COLO829 (cell line): Measurements from ENCODE around the gene DKKL1.

Source experiments
- DNase-seq: peaks from one replicate; pipeline ENCODE4 v3.0.0; 2012; ENCODE audit warnings: low spot score

Gene DKKL1

GRCh38 chr19:49338023-49338677, 25.5 kb upstream of the DKKL1 start:
- no peak for DNase-seq

DNA sequence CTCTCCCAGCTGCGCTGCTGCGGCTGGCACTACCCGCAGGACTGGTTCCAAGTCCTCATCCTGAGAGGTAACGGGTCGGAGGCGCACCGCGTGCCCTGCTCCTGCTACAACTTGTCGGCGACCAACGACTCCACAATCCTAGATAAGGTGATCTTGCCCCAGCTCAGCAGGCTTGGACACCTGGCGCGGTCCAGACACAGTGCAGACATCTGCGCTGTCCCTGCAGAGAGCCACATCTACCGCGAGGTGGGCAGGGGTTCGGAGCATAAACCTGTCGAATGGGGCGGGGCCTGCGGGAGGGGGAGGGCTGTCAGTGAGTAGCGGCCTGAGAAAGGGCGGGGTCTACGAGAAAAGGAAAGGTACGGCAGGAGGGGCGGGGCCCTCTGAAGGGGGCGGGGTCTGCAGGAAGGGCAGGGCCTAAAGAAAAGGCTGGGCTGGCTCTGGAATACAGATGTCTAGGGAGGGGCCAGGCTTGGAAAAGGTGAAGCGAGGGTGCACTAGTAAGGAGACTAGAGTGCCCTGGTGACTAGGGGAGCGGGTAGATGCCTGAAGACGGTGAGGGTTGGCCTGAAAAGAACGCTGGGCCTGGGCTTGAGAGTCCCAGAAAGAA, 24.9 kb upstream of the DKKL1 start:
- peak; percentile 60 for DNase-seq

DNA sequence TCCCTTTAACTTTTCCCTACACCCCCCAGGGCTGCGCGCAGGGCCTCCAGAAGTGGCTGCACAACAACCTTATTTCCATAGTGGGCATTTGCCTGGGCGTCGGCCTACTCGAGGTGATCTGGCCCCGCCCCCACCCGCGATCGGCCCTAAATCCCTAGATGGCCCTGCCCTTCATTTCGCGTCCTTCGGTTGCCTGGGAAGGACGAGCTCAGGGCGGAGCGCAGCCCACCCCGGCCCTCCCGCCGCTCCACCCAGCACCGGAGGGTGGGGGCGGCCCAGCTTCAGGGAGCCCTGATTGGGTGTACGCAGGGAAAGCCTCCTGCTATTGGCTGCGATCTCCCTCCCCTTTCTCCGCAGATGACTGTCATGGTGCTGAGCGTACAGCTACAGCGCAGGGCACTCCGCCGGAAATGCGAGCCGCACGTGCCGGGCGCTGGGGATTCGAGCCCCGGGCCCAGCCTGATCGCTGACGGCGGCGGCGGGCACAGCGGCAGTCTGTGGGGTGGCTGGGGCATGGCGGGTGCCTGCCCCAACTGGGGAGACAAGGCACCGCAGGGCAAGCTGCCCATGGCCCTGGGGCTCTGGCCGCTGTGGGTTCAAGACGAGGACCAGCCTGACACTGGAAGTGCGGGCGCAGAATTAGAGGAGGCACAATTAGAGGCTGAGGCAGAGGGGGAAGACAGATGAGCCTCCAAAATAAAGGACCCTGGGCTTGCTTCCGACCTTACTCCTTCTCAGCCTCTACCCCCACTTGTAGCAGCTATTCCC, 24.2 kb upstream of the DKKL1 start:
- DNase-seq = peak; percentile 81

DNA sequence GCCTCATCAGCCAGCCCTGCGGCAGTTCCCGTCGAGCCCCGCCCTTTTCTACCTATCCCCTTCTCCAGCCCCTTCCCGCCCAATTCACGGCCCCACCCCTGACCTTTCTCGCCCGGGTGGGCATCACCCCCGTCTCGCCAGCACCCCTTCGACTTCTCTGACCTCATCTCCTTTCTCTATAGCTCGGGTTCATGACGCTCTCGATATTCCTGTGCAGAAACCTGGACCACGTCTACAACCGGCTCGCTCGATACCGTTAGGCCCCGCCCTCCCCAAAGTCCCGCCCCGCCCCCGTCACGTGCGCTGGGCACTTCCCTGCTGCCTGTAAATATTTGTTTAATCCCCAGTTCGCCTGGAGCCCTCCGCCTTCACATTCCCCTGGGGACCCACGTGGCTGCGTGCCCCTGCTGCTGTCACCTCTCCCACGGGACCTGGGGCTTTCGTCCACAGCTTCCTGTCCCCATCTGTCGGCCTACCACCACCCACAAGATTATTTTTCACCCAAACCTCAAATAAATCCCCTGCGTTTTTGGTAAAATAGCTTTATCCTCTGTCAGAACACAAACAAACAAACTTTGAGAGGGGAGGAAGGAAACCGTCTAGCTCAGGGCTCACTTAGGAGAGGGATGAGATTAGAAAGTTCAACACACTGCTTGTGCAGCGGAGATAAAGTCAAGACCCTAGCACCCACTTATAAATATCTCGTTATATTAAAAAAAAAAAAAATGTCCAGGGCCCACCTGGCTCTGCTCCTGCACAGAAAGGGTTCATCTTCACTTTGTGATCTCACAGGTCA, 23.4 kb upstream of the DKKL1 start:
- DNase-seq = peak; percentile 85

DNA sequence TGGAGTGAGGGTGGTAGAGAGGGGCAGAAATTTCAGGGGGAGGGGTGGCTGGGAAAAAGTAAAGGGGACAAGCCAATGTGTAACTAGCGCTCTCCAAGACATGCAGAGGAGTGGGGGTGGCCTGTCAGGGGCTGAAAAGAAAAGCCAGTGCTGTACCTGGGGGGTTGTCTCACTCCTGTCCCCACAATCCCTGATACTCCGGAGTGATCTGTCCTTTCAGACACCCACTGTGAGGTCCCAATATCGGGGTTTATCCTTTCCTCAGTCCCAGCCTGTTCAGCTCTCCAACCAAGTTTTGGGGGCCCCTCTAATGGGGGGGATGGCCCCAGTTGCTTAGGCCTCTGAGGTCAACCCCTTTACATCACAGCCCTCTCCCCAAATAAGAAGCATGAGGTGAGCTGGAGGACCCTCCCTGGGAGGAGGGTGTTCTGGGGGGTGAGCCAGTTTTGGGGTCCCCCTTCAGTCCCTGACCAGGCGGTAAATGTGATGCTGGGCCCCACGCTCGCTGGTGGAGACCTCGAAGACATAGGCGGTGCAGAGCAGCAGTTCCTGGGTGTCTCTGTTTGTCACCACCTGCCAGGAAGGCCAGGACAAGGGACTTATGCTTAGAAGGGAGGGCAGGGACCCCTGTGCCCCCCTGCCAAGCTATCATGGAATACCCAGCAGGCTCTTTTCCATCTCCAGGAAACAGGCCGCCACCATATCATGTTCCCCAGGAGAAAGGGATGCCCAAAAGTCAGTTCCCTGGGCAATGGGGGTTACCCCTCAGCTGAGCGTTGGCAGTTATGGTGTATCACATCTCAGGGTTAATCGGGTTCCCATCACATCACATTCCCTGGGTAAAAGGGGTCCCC, 22.6 kb upstream of the DKKL1 start:
- no peak for DNase-seq

GRCh38 chr19:49342291-49342721, 21.4 kb upstream of the DKKL1 start:
- no peak for DNase-seq

- DNase-seq = no peak
These were observed 20.6 kb upstream of the DKKL1 start for GRCh38 chr19:49343123-49343522.

GRCh38 chr19:49344505-49345423, 18.9 kb upstream of the DKKL1 start:
- DNase-seq = no peak

DNA sequence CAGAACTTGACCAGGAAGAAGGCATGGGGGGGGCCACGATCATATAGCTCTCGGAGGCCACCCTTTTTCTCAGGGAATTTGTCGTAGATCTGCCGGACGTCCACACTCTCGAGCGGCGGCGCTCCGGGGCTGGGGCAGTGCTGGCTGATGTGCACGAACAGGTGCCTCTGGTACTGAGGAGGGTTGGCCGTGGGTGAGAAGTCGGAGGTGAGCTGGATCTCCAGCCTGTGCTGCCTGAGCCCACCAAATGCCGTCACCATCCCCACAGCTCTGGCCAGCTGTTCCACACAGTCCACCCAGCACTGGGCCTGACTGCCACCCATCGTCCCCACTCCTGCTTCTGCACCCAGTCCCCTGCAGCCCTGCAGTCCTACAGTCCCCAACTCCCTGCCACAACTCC, 16.5 kb upstream of the DKKL1 start:
- DNase-seq = no peak

GRCh38 chr19:49347835-49348234, 15.8 kb upstream of the DKKL1 start:
- peak; percentile 66 for DNase-seq

DNA sequence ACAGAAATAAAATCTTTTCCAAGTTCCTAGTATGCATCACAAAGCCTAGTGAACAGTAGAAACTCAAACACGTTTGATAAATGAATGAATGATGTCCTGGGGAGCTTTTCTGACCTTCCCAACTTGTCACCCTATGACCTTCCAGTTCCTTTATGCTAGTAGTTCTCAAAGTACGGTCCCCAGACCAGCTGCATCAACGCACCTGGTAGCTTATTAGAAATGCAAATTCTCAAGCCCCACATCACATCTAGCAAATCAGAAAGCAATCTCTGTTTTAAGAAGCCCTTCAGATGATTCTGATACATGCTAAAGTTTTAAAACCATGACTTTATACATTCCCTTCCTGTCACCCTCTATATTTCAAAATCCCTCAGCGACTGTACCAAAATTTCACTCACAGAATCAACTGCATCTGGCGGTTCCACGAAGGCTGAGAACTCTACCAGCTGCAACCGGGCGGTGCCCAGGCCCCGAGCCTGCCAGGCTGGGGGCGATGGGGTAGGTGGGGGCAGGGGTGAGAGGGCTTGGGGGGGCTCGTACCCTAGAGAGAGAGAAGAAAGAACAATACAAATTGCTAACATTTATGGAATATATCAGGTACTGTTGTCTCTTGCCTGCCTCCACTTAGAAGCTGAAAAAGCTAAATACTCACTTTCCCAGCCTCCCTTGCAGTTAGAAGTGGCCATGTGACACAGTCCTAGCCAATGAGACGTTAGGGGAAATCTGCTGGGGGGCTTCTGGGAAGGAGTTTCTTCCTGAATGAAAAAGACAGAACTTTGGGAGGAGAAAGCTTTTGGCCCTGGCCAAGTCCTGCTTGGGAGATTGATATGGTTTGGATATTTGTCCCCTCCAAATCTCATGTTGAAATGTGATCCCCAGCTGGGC, 15.1 kb upstream of the DKKL1 start:
- no peak for DNase-seq

DNA sequence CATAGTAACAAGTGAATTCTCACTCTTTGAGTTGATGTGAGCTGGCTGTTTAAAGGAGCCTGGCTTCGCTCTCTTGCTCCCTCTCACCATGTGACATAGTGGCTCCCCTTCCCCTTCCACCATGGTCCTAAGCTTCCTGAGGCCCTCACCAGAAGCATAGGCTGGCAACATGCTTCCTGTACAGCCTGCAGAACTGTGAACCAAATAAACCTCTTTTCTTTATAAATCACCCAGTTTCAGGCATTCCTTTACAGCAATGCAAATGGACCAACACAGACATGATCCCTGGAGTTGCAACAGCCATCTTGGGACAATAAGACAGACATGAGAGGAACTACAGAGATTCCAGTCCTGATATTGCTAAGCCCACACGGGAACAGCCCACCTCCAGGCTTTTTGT, 14.1 kb upstream of the DKKL1 start:
- no peak for DNase-seq

- DNase-seq = no peak
These were observed 7.7 kb upstream of the DKKL1 start for GRCh38 chr19:49355909-49356353.

DNA sequence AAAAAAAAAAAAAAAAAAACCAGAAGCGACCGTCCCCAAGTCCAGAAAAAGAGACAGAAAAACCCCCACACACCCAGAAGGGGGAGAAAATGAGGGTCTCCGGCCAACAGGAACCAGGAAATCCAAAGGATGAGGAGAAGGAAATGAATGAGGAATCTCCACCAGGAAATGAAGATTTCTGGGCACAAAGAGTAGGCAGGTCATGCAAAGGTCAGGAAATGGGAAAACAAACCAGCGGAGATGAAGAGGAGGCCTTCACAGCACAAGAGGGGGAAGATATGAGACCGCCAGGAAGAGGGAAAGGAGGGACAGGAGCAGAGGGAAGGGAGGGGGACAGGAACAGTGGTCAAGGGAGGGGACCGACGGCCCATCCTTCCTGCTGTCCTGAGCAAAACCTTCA, 7.3 kb upstream of the DKKL1 start:
- no peak for DNase-seq

DNA sequence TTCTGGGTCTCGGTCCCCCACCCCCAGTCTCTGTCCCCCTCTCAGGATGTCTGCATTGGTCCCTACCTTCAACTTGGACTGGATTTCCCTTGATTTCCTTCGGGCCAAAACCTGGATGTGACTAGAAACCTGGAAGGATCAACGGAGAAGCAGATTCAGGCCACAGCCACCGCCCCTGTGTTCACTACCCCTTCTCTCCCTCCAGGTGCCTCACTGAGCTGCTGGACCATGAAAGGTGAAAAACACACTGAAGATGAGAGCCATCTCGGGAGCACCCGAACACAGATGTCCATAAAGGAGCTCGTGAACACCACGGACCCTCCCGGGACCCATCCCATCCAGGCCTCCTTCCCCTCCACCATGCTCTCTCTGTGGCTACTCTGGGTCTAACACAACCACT, 6.5 kb upstream of the DKKL1 start:
- no peak for DNase-seq

DNA sequence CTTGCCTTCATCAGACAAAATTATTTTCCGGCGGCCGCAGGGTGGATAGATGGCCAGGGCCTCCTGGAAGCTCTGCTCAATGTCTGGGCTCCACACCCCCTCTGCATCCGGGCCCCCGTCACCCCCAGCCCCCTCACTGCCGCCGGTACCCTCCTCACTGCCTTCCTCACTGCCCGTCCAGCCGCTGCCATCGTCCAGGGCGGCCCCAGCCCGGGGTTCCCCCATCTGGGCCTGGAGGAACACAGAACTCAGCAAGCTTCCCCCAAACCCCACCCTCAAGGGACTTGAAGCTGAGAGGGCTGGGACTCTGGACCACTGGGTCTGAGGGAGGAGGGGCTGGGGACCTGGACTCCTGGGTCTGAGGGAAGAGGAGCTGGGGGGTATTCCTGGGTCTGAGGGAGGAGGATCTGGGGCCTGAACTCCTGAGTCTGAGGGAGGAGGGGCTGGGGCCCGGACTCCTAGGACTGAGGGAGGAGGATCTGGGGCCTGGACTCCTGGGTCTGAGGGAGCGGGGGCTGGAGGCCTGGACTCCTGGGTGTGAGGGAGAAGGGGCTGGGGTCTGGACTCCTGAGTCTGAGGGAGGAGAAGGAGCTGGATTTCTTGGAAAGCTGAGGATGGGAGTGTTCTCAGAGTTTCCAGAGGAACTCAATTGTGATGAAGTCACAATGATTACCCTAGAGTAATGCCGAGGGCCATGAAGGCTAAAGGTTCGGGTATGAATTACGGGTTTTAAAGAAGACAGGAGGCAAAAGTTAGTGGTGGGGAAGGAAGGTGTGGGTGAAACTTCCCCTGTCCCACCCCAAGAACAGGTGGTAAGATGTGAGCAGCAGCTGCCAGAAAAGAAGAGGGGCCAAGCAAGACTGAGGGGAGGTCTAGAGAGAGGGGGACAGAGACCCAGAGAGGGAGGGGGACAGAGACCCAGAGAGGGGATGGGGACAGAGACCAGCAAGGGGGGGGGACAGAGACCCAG, 3.5 kb upstream of the DKKL1 start:
- DNase-seq = no peak

DNA sequence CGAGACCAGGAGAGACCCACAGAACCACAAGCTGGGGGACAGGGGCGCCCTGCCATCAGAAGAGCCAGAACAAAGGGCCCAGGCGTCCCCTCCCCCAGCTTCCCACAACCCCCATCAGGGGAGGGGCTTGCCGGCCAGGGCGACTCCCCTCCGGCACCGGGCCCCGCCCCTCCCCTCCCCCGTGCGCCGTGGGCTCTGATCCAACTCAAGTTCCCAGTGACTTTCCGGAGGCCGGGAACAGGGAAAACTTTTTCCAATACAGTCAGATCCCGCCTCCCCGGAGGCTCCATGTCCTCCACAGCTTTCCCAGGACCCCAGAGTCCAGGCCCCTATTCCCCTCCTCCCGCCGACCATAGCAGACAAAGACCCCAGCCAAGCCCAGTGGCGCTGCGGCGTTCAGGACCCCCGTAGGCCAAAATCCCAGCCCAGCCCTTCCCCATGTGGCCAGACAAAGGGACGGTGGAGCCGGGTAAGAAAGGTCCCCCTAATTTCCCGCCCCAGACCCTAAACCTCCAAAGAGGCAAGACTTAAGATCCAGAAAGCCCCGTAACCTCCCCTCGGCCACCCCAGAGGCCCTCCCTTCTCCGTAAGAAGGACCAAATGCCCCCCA, 2.1 kb upstream of the DKKL1 start:
- DNase-seq = peak; percentile 84
